Thymus (tissue), 11 donors: Measurements from ENCODE around the gene HIPK2. TPM values are rescaled to one million over a fixed set of nuclear protein-coding genes. Genes with fewer than 3 reads are reported as not detected.

Source experiments
- DNase-seq, 9 donors: peaks; one replicate each; pipeline ENCODE4 v3.0.0-alpha.2; 2013; ENCODE audit warnings: low spot score in 9 of 9, low read depth in 6 of 9, missing footprints in 1 of 9
- H3K27ac ChIP-seq, 2 donors: one replicate each; pipeline ENCODE4 v1.5.1; 2013; ENCODE audit warnings: control low read depth in 1 of 2, low read depth in 1 of 2, low read length in 1 of 2, mild to moderate bottlenecking in 1 of 2, moderate library complexity in 1 of 2
- H3K27me3 ChIP-seq, 2 donors: one replicate each; pipeline ENCODE4 v1.5.1; 2013; ENCODE audit warnings: low read length in 1 of 2; ENCODE audit not compliant: control insufficient read depth in 2 of 2, insufficient read depth in 1 of 2
- H3K36me3 ChIP-seq, 2 donors: one replicate each; pipeline ENCODE4 v1.5.1; 2013; ENCODE audit warnings: low read length in 1 of 2, mild to moderate bottlenecking in 1 of 2, moderate library complexity in 1 of 2; ENCODE audit not compliant: control insufficient read depth in 2 of 2, insufficient read depth in 2 of 2
- H3K4me1 ChIP-seq, 2 donors: one replicate each; pipeline ENCODE4 v1.5.1; 2013; ENCODE audit warnings: low read length in 2 of 2; ENCODE audit not compliant: control insufficient read depth in 2 of 2, insufficient read depth in 2 of 2
- H3K4me3 ChIP-seq, 2 donors: one replicate each; pipeline ENCODE4 v1.5.1; 2013; ENCODE audit warnings: low read length in 2 of 2, control low read depth in 1 of 2, mild to moderate bottlenecking in 1 of 2
- H3K9me3 ChIP-seq, 2 donors: one replicate each; pipeline ENCODE4 v1.5.1; 2013; ENCODE audit warnings: low read length in 1 of 2, mild to moderate bottlenecking in 1 of 2; ENCODE audit not compliant: control insufficient read depth in 2 of 2, insufficient read depth in 1 of 2
- WGBS: extraction: QIAGEN DNeasy Blood & Tissue Kit; methylation state at CpG from one replicate; pipeline ENCODE4 v1.1.7; 2013; 5-methylcytosine and 5-hydroxymethylcytosine counted together
- polyA plus RNA-seq: library from polyadenylated mRNA; stranded (reverse); fragments of 200-250 nt; gene quantifications from one replicate; pipeline ENCODE4 v1.2.3, GENCODE V29; 2013
- total RNA-seq: library from RNA; stranded (reverse); fragments of 120-200 nt; gene quantifications from one replicate; pipeline ENCODE4 v1.2.4, GENCODE V29; 2013
- donor health status: healthy.

Gene HIPK2
- total and polyA plus RNA-seq, 2 donors = 3.4 to 5.8 TPM

GRCh38 chr7:139798221-139798620, 20.4 kb upstream of the HIPK2 start:
- no peaks in the 10 kb centered on the region for H3K36me3 ChIP-seq
- no peak overlapping the region for H3K4me3 ChIP-seq
- H3K9me3 ChIP-seq = peaks cover 0 to 6% of the 10 kb centered on the region in 2 donors
- H3K4me1 ChIP-seq = peaks cover 0 to 12% of the 10 kb centered on the region in 2 donors
- no peaks in the 10 kb centered on the region for H3K27me3 ChIP-seq
- 53% methylated on average over 10 of the region's 10 CpGs for WGBS
- no peak overlapping the region for H3K27ac ChIP-seq
- DNase-seq = no peak

GRCh38 chr7:139797607-139798006, 19.8 kb upstream of the HIPK2 start:
- 96% methylated on average over 2 of the region's 2 CpGs for WGBS
- no peaks in the 10 kb centered on the region for H3K36me3 ChIP-seq
- DNase-seq = no peak
- H3K27me3 ChIP-seq = no peaks in the 10 kb centered on the region
- no peak overlapping the region for H3K4me3 ChIP-seq
- H3K9me3 ChIP-seq = peaks cover 0 to 3% of the 10 kb centered on the region in 2 donors
- H3K4me1 ChIP-seq = peaks cover 0 to 12% of the 10 kb centered on the region in 2 donors
- H3K27ac ChIP-seq = no peak overlapping the region

GRCh38 chr7:139791316-139791715, 13.5 kb upstream of the HIPK2 start:
- Histone ChIP-seq H3K4me1 (no peaks in the 10 kb centered on the region), H3K27me3 (no peaks in the 10 kb centered on the region), H3K27ac (no peak overlapping the region), H3K9me3 (no peaks in the 10 kb centered on the region), H3K36me3 (no peaks in the 10 kb centered on the region), H3K4me3 (no peak overlapping the region)
- no peak for DNase-seq
- 97% methylated on average over 7 of the region's 7 CpGs for WGBS

GRCh38 chr7:139784648-139785047, 6.8 kb upstream of the HIPK2 start:
- peaks cover 0 to 6% of the 10 kb centered on the region in 2 donors for H3K4me1 ChIP-seq
- 98% methylated on average over 3 of the region's 3 CpGs for WGBS
- H3K27ac ChIP-seq = no peak overlapping the region
- H3K27me3 ChIP-seq = peaks cover 2 to 4% of the 10 kb centered on the region in 2 donors
- H3K4me3 ChIP-seq = no peak overlapping the region
- DNase-seq = no peak
- H3K36me3 ChIP-seq = no peaks in the 10 kb centered on the region
- H3K9me3 ChIP-seq = no peaks in the 10 kb centered on the region

GRCh38 chr7:139783647-139784385, 6.0 kb upstream of the HIPK2 start:
- H3K36me3 ChIP-seq = no peaks in the 10 kb centered on the region
- H3K4me1 ChIP-seq = peaks cover 1 to 6% of the 10 kb centered on the region in 2 donors
- no peak overlapping the region for H3K27ac ChIP-seq
- 82% methylated on average over 3 of the region's 3 CpGs for WGBS
- H3K27me3 ChIP-seq = peaks cover 6 to 8% of the 10 kb centered on the region in 2 donors
- no peak for DNase-seq
- no peak overlapping the region for H3K4me3 ChIP-seq
- no peaks in the 10 kb centered on the region for H3K9me3 ChIP-seq

- no peak for DNase-seq
- WGBS = 95% methylated on average over 3 of the region's 3 CpGs
- Histone ChIP-seq H3K9me3 (no peaks in the 10 kb centered on the region), H3K27me3 (peaks cover 6 to 8% of the 10 kb centered on the region in 2 donors), H3K27ac (no peak overlapping the region), H3K4me3 (no peak overlapping the region), H3K4me1 (peaks cover 7 to 10% of the 10 kb centered on the region in 2 donors), H3K36me3 (no peaks in the 10 kb centered on the region)
These were observed 5.1 kb upstream of the HIPK2 start for GRCh38 chr7:139782932-139783331.

GRCh38 chr7:139777133-139777891, 486 bp downstream of the HIPK2 start:
- no peaks in the 10 kb centered on the region for H3K9me3 ChIP-seq
- WGBS = under 1% methylated on average over 102 of the region's 102 CpGs
- peak overlapping the region; percentile 87 to 93 for H3K27ac ChIP-seq
- peaks cover 0 to 4% of the 10 kb centered on the region in 2 donors for H3K36me3 ChIP-seq
- peaks cover 6 to 8% of the 10 kb centered on the region in 2 donors for H3K27me3 ChIP-seq
- H3K4me1 ChIP-seq = peaks cover 13 to 26% of the 10 kb centered on the region in 2 donors
- peak in 2 of 9 donors; percentile 44 to 52 for DNase-seq
- H3K4me3 ChIP-seq = peak overlapping the region; percentile 68 to 97

GRCh38 chr7:139776486-139777132, 1.2 kb downstream of the HIPK2 start:
- peak overlapping the region; percentile 68 to 97 for H3K4me3 ChIP-seq
- no peaks in the 10 kb centered on the region for H3K9me3 ChIP-seq
- peak overlapping the region; percentile 87 to 93 for H3K27ac ChIP-seq
- peak in 6 of 9 donors; percentile 38 to 78 (median 48) for DNase-seq
- H3K27me3 ChIP-seq = peaks cover 6 to 8% of the 10 kb centered on the region in 2 donors
- H3K4me1 ChIP-seq = peaks cover 13 to 26% of the 10 kb centered on the region in 2 donors
- H3K36me3 ChIP-seq = peaks cover 0 to 6% of the 10 kb centered on the region in 2 donors
- under 1% methylated on average over 26 of the region's 26 CpGs for WGBS
